HepG2 (cell line): ENCODE measurements around the gene CLTCL1.
"Not testable (repeated sequence)": the region's sequence is repeated elsewhere in the genome, so short reads cannot be mapped to it uniquely, and the experiment has no call there.

Experiments used
- GATA4 ChIP-seq: sonication (generic); IDR thresholded peaks from 2 replicates; pipeline ENCODE4 v1.6.1; 2016; ENCODE audit warnings: antibody characterized with exemption, low read depth, borderline replicate concordance
- TP53 ChIP-seq: sonication (generic); formaldehyde crosslinking; conservative IDR thresholded peaks from 2 replicates; pipeline ENCODE4 v1.4.0; 2020; ENCODE audit warnings: missing genetic modification reagents
- ZNF274 ChIP-seq: sonication (generic); formaldehyde crosslinking; IDR thresholded peaks from 2 replicates; pipeline ENCODE4 v1.5.1; 2020; ENCODE audit warnings: mild to moderate bottlenecking, missing genetic modification reagents
- ZSCAN22 ChIP-seq: sonication (generic); formaldehyde crosslinking; IDR thresholded peaks from 2 replicates; pipeline ENCODE4 v1.4.0; 2020; ENCODE audit warnings: mild to moderate bottlenecking, missing genetic modification reagents
- TF ChIP-seq, protein P1 (sequence below): sonication (generic); formaldehyde crosslinking; IDR thresholded peaks from 2 replicates; pipeline ENCODE4 v1.5.0; 2020; ENCODE audit warnings: mild to moderate bottlenecking, missing genetic modification reagents, moderate library complexity

- not testable (repeated sequence) for TF ChIP-seq ZNF274 (CRISPR knock-in tag); TP53 (CRISPR knock-in tag); ZSCAN22; GATA4
- TF ChIP-seq, protein P1, sequence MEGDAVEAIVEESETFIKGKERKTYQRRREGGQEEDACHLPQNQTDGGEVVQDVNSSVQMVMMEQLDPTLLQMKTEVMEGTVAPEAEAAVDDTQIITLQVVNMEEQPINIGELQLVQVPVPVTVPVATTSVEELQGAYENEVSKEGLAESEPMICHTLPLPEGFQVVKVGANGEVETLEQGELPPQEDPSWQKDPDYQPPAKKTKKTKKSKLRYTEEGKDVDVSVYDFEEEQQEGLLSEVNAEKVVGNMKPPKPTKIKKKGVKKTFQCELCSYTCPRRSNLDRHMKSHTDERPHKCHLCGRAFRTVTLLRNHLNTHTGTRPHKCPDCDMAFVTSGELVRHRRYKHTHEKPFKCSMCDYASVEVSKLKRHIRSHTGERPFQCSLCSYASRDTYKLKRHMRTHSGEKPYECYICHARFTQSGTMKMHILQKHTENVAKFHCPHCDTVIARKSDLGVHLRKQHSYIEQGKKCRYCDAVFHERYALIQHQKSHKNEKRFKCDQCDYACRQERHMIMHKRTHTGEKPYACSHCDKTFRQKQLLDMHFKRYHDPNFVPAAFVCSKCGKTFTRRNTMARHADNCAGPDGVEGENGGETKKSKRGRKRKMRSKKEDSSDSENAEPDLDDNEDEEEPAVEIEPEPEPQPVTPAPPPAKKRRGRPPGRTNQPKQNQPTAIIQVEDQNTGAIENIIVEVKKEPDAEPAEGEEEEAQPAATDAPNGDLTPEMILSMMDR: not testable (repeated sequence)
Measured at GRCh38 chr22:19258968-19259288, 32.6 kb downstream of the CLTCL1 start.
